Naive B cell (primary cell): ENCODE results near the gene MRPS34. TPM values are rescaled to one million over a fixed set of nuclear protein-coding genes. Genes with fewer than 3 reads are reported as not detected.
A peak's percentile ranks its signal among the peaks of the same experiment; 100 is the strongest.

Experiments used
- ATAC-seq, 2 donors: fragments of 150-1000 bp; cut with Tn5 transposase; 2 replicates each; pipeline ENCODE4 v1.10.0; 2021; ENCODE audit warnings: low read depth in 2 of 2, mild to moderate bottlenecking in 2 of 2, moderate library complexity in 2 of 2
- DNase-seq: peaks from one replicate; pipeline ENCODE4 v3.0.0; 2022
- H3K27ac Mint-ChIP-seq, 6 donors: one replicate each; pipeline ENCODE4 v1.8.0; 2020 to 2022; ENCODE audit warnings: mild to moderate bottlenecking in 6 of 6, mixed read lengths in 6 of 6, moderate library complexity in 5 of 6, inconsistent platforms in 2 of 6
- H3K27me3 Mint-ChIP-seq, 3 donors: one replicate each; pipeline ENCODE4 v1.8.0; 2021 to 2022; ENCODE audit warnings: mixed read lengths in 3 of 3, mild to moderate bottlenecking in 1 of 3
- H3K36me3 Mint-ChIP-seq, 2 donors: one replicate each; pipeline ENCODE4 v1.8.0; 2020 to 2022; ENCODE audit warnings: mixed read lengths in 2 of 2, inconsistent platforms in 1 of 2, mild to moderate bottlenecking in 1 of 2
- H3K4me1 Mint-ChIP-seq, 3 donors: one replicate each; pipeline ENCODE4 v1.8.0; 2020 to 2022; ENCODE audit warnings: mixed read lengths in 3 of 3, inconsistent platforms in 1 of 3, mild to moderate bottlenecking in 1 of 3, moderate library complexity in 1 of 3
- H3K4me3 Mint-ChIP-seq, 8 donors: one replicate each; pipeline ENCODE4 v1.8.0; 2020 to 2022; ENCODE audit warnings: mild to moderate bottlenecking in 8 of 8, mixed read lengths in 8 of 8, moderate library complexity in 8 of 8, inconsistent platforms in 2 of 8
- H3K9me3 Mint-ChIP-seq, 7 donors: one replicate each; pipeline ENCODE4 v1.8.0; 2020 to 2022; ENCODE audit warnings: mixed read lengths in 7 of 7, mild to moderate bottlenecking in 5 of 7, inconsistent platforms in 2 of 7, moderate library complexity in 1 of 7
- polyA plus RNA-seq, 6 donors: library from polyadenylated mRNA; unstranded; fragments of 300-500 nt; fragmentation: Illumina TruSeq; gene quantifications; one replicate each; pipeline ENCODE4 v1.2.3, GENCODE V29; 2021; ENCODE audit warnings: low read depth in 6 of 6

The MRPS34 gene
- polyA plus RNA-seq, 6 donors from 2014 or later = 76.4 to 120 (median 108) TPM

DNA sequence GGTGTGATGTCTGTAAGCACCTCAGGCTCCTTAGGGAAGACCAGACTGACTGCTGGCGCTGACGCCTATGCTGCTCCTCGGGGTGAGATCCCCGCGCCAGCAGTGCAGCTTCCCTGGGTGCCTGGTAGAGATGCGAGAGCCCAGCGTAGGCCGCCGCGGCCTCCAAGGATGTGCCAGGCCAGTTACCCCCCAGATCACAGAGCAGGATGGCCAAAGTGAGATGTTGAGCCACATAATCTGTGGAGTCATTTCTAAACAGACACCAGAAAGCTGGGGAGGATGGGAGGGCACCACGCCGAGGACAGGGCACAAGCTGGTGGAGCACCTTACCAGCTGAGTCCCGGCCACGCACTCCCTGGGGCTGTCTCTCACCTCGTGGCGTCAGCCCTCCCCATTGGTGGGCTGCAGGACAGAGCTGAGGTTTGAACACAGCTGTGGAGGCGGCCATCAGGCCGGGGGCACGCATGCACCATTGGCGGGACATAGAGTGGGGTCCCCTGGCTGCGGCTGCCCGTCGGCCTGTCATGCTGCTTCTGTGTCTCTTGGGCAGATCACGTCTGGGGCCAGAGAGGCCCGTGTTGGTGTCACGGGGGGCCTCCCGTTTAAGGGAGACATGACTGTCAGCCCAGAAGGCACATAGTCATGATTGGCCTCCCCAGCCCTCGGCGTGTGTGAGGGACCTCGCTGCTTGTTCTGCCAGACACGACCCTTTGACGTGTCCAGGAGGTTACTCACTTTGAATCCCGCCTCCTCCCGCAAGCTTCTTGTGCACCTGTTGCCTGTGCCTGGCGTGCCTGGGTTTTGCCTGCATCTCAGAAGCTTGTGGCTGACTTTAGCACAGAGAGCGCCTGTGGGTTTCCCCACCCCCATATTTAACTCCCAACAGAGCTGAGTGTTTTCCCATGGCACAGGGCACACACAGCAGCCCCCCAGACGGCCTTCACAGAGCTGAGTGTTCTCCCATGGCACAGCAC, 45.0 kb downstream of the MRPS34 start:
- Mint-ChIP-seq H3K9me3 (no peaks in the 10 kb centered on the region), H3K27me3 (no peaks in the 10 kb centered on the region), H3K4me1 (peaks cover 26 to 33% (median 29%) of the 10 kb centered on the region in 3 donors), H3K36me3 (peaks cover 0 to 17% of the 10 kb centered on the region in 2 donors), H3K27ac (peak overlapping the region in 2 of 6 donors; percentile 57 to 96), H3K4me3 (peak overlapping the region in 2 of 8 donors; percentile 44 to 64)
- no peak for DNase-seq
- no peak for ATAC-seq

DNA sequence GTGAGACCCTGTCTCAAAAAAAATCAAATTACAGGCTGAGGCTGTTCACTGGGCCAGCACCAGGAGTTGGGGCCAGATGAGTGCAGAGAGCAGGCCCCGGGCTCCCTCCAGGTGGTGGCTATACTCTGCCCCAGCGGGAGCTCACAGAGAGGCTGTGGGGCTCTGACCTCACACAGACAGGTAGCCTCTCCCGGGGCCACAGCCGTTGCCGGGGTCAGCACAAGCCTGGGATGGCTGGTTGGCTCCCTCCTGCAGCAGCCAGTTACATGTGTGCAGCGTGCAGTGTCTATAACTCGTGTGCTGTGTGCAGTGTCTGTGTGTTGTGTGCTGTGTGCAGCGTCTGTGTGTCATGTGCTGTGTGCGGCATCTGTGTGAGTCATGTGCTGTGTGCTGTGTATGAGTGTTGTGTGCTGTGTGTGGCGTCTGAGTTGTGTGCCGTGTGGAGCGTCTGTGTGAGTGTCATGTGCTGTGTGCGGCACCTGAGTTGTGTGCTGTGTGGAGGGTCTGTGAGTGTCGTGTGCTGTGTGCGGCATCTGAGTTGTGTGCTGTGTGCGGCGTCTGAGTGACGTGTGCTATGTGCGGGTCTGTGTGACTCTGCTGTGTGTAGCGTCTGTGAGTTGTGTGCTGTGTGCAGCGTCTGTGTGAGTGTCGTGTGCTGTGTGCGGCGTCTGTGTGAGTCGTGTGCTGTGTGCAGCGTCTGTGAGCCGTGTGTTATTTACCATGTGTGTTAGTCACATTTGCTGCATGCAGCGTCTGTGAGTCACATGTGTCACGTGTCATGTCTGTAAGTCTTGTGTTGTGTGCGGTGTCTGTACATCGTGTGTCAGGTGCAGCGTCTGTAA, 46.1 kb downstream of the MRPS34 start:
- H3K27ac Mint-ChIP-seq = peak overlapping the region in 5 of 6 donors; percentile 6 to 96 (median 86)
- H3K36me3 Mint-ChIP-seq = peaks cover 0 to 17% of the 10 kb centered on the region in 2 donors
- H3K27me3 Mint-ChIP-seq = no peaks in the 10 kb centered on the region
- H3K4me3 Mint-ChIP-seq = peak overlapping the region in 5 of 8 donors; percentile 32 to 81 (median 64)
- H3K4me1 Mint-ChIP-seq = peaks cover 30 to 42% (median 34%) of the 10 kb centered on the region in 3 donors
- DNase-seq (no peak), ATAC-seq (no peak)
- H3K9me3 Mint-ChIP-seq = no peaks in the 10 kb centered on the region

DNA sequence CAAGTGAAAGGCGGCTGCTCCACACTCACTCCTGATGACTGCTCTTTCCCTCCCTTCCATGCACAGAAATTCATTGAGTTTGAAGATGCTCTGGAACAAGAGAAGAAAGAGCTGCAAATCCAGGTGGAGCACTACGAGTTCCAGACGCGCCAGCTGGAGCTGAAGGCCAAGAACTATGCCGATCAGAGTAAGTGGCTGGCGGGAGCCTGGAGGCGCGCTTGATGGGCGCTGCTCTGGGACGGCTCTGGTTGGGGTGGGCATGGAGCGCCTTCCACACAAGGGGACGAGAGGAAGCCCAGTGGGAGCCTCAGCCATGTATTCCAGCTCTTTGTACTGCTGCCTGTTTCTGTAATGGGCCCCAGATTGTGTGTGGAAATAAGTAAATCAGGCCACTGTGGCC, 48.4 kb downstream of the MRPS34 start:
- no peaks in the 10 kb centered on the region for H3K27me3 Mint-ChIP-seq
- peaks cover 0 to 17% of the 10 kb centered on the region in 2 donors for H3K36me3 Mint-ChIP-seq
- peak overlapping the region in 1 of 6 donors; percentile 47 for H3K27ac Mint-ChIP-seq
- H3K4me1 Mint-ChIP-seq = peaks cover 40 to 64% (median 47%) of the 10 kb centered on the region in 3 donors
- H3K9me3 Mint-ChIP-seq = no peaks in the 10 kb centered on the region
- H3K4me3 Mint-ChIP-seq = peak overlapping the region in 1 of 8 donors; percentile 16
- DNase-seq (no peak), ATAC-seq (no peak)

DNA sequence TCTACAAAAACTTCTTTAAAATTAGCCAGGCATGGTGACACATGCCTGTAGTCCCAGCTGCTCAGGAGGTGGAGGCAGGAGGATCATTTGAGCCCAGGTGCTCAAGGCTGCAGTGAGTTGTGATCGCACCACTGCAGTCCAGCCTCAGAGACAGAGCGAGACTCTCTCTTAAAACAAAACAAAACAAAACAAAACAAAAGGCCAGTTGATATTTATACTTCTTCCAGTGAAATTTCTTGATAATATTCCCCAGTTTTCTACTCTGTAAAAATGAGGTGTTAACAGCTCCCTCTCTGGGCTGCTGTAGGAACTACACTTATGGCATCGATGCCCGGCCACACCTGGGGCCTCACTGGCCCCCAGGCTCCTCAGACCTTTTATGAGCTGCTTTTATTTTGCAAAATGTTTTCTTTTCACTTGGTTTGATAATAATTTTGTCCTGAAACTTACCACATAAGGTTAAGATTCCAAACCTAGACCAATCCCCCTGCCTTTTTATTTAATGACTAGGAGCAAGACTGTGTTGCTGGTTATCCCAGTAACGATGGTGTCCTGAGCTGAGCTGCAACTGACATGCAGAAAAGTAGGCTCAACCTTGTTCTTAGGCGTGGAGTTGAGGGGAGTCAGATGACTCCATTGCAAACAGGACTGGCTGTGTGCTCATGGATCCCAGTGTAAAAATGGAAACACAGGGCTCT, 49.3 kb downstream of the MRPS34 start:
- DNase-seq (peak; percentile 48), ATAC-seq (peak; percentile 29 to 39)
- Mint-ChIP-seq H3K4me3 (peak overlapping the region in 7 of 8 donors; percentile 36 to 84 (median 71)), H3K36me3 (peaks cover 0 to 10% of the 10 kb centered on the region in 2 donors), H3K27ac (peak overlapping the region; percentile 76 to 94 (median 91)), H3K9me3 (no peaks in the 10 kb centered on the region), H3K4me1 (peaks cover 39 to 72% (median 56%) of the 10 kb centered on the region in 3 donors), H3K27me3 (no peaks in the 10 kb centered on the region)

Other genes with a start within 250 kb of the MRPS34 start
- 10 to 100 TPM in 2 of 6 donors, 1 to 10 TPM in 4; 5.2 to 23.9 (median 6.6) TPM for gene TMEM204, start 239.5 kb downstream of the MRPS34 start, polyA plus RNA-seq
- gene IFT140, start 161.1 kb downstream of the MRPS34 start, polyA plus RNA-seq = 1 to 10 TPM in 5 of 6 donors, not detected in 1; 1.3 to 2.3 (median 2.2) TPM
- gene CRAMP1, start 160.8 kb downstream of the MRPS34 start, polyA plus RNA-seq = 1 to 10 TPM; 1.8 to 6.0 (median 2.2) TPM
- 10 to 100 TPM in 5 of 6 donors, 1 to 10 TPM in 1; 6.8 to 14.4 (median 11.5) TPM for gene JPT2, start 94.9 kb downstream of the MRPS34 start, polyA plus RNA-seq
- gene MAPK8IP3, start 66.9 kb downstream of the MRPS34 start, polyA plus RNA-seq = 10 to 100 TPM in 1 of 6 donors, 1 to 10 TPM in 5; 1.2 to 10.1 (median 2.2) TPM
- gene NME3, start 1.6 kb downstream of the MRPS34 start, polyA plus RNA-seq = 10 to 100 TPM; 32.0 to 61.1 (median 49.1) TPM
- 1 to 10 TPM in 1 of 6 donors, under 1 TPM in 5; 0.43 to 2.8 (median 0.93) TPM for gene EME2, start 324 bp downstream of the MRPS34 start, polyA plus RNA-seq
- 10 to 100 TPM; 30.2 to 54.1 (median 36.2) TPM for gene SPSB3, start 9.4 kb upstream of the MRPS34 start, polyA plus RNA-seq
- 100 to 1,000 TPM in 1 of 6 donors, 10 to 100 TPM in 5; 69.1 to 110 (median 81.0) TPM for gene NUBP2, start 9.8 kb upstream of the MRPS34 start, polyA plus RNA-seq
- gene IGFALS, start 20.6 kb upstream of the MRPS34 start, polyA plus RNA-seq = under 1 TPM in 1 of 6 donors, not detected in 5; 0.13 TPM
- 10 to 100 TPM; 21.1 to 68.5 (median 39.1) TPM for gene HAGH, start 53.7 kb upstream of the MRPS34 start, polyA plus RNA-seq
- 10 to 100 TPM; 20.2 to 28.1 (median 24.5) TPM for gene FAHD1, start 54.1 kb upstream of the MRPS34 start, polyA plus RNA-seq
- gene MEIOB, start 99.0 kb upstream of the MRPS34 start, polyA plus RNA-seq = not detected
- gene HS3ST6, start 145.3 kb upstream of the MRPS34 start, polyA plus RNA-seq = not detected
- gene MSRB1, start 170.1 kb upstream of the MRPS34 start, polyA plus RNA-seq = 10 to 100 TPM; 15.6 to 34.5 (median 18.8) TPM
- gene RPL3L, start 181.6 kb upstream of the MRPS34 start, polyA plus RNA-seq = not detected
- 100 to 1,000 TPM; 163 to 200 (median 194) TPM for gene NDUFB10, start 186.4 kb upstream of the MRPS34 start, polyA plus RNA-seq
- 1,000 to 10,000 TPM; 5,355 to 7,267 (median 6,090) TPM for gene RPS2, start 191.7 kb upstream of the MRPS34 start, polyA plus RNA-seq
- gene RNF151, start 193.7 kb upstream of the MRPS34 start, polyA plus RNA-seq = not detected
- gene TBL3, start 198.9 kb upstream of the MRPS34 start, polyA plus RNA-seq = 10 to 100 TPM; 10.9 to 54.8 (median 35.4) TPM
- not detected for gene NOXO1, start 208.3 kb upstream of the MRPS34 start, polyA plus RNA-seq
- gene GFER, start 211.1 kb upstream of the MRPS34 start, polyA plus RNA-seq = 10 to 100 TPM; 31.9 to 58.2 (median 37.6) TPM
- 1 to 10 TPM in 5 of 6 donors, not detected in 1; 1.5 to 4.1 (median 2.8) TPM for gene SYNGR3, start 216.8 kb upstream of the MRPS34 start, polyA plus RNA-seq
- gene ZNF598, start 236.7 kb upstream of the MRPS34 start, polyA plus RNA-seq = 1 to 10 TPM; 2.7 to 8.4 (median 3.9) TPM
- not detected for gene NPW, start 246.7 kb upstream of the MRPS34 start, polyA plus RNA-seq